Ishikawa (cell line): ENCODE measurements around the gene BIRC5.

Source experiments
- CEBPB ChIP-seq: IDR thresholded peaks from 2 replicates; pipeline ENCODE4 v1.6.1; 2012
- CREB1 ChIP-seq: IDR thresholded peaks from 2 replicates; pipeline ENCODE4 v1.6.1; 2012; ENCODE audit warnings: low read depth
- EGR1 ChIP-seq: IDR thresholded peaks from 2 replicates; pipeline ENCODE4 v1.6.1; 2012
- EP300 ChIP-seq: IDR thresholded peaks from 2 replicates; pipeline ENCODE4 v1.6.1; 2012; ENCODE audit warnings: borderline replicate concordance
- FOXM1 ChIP-seq: IDR thresholded peaks from 2 replicates; pipeline ENCODE4 v1.6.1; 2012; ENCODE audit warnings: low read depth, borderline replicate concordance
- NFIC ChIP-seq: IDR thresholded peaks from 2 replicates; pipeline ENCODE4 v1.6.1; 2012
- RAD21 ChIP-seq: IDR thresholded peaks from 2 replicates; pipeline ENCODE4 v1.6.1; 2012; ENCODE audit warnings: low read depth
- TAF1 ChIP-seq: IDR thresholded peaks from 2 replicates; pipeline ENCODE4 v1.6.1; 2012; ENCODE audit warnings: low read depth, mild to moderate bottlenecking
- TCF12 ChIP-seq: IDR thresholded peaks from 2 replicates; pipeline ENCODE4 v1.6.1; 2012; ENCODE audit warnings: low read depth
- TEAD4 ChIP-seq: IDR thresholded peaks from 2 replicates; pipeline ENCODE4 v1.6.1; 2012
- YY1 ChIP-seq: IDR thresholded peaks from 2 replicates; pipeline ENCODE4 v1.6.1; 2012; ENCODE audit warnings: low read depth
- ZBTB7A ChIP-seq: IDR thresholded peaks from 2 replicates; pipeline ENCODE4 v1.6.1; 2012; ENCODE audit warnings: low read depth
- TF ChIP-seq, protein P1 (sequence below): IDR thresholded peaks from 2 replicates; pipeline ENCODE4 v1.6.1; 2012; ENCODE audit warnings: low read depth, mild to moderate bottlenecking
- TF ChIP-seq, protein P2 (sequence below): IDR thresholded peaks from 2 replicates; pipeline ENCODE4 v1.6.1; 2012
- TF ChIP-seq, protein P3 (sequence below): IDR thresholded peaks from 2 replicates; pipeline ENCODE4 v1.6.1; 2012

Gene BIRC5

DNA sequence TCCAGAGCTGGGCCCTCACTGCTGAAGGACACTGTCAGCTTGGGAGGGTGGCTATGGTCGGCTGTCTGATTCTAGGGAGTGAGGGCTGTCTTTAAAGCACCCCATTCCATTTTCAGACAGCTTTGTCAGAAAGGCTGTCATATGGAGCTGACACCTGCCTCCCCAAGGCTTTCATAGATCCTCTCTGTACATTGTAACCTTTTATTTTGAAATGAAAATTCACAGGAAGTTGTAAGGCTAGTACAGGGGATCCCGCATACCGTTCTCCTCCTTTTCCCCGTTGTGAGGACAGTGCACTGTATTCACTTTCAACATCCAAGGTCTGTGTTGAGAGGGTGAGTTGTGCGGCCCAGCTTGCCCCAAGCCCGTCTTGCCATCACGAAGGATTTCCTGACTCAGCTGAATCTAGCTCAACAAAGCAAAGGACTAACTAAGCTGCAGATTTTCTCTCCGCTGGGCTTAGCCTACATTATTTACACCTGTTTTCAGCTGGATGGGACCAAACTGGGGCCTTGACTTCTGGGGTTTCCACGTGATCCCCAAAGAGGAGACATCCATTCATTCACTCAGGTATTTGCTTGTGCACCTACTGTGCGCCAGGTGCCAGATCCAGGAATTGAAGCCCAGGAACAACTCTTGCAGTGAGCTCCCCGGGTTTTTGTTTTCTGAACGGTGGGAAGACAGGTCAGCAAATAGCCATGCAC lies 12.2 kb downstream of the BIRC5 start:
- no peak for TF ChIP-seq TAF1
- TF ChIP-seq NFIC, result no peak
- TF ChIP-seq ZBTB7A, result no peak
- no peak for TF ChIP-seq EP300
- TF ChIP-seq FOXM1, result no peak
- TF ChIP-seq, protein P1, sequence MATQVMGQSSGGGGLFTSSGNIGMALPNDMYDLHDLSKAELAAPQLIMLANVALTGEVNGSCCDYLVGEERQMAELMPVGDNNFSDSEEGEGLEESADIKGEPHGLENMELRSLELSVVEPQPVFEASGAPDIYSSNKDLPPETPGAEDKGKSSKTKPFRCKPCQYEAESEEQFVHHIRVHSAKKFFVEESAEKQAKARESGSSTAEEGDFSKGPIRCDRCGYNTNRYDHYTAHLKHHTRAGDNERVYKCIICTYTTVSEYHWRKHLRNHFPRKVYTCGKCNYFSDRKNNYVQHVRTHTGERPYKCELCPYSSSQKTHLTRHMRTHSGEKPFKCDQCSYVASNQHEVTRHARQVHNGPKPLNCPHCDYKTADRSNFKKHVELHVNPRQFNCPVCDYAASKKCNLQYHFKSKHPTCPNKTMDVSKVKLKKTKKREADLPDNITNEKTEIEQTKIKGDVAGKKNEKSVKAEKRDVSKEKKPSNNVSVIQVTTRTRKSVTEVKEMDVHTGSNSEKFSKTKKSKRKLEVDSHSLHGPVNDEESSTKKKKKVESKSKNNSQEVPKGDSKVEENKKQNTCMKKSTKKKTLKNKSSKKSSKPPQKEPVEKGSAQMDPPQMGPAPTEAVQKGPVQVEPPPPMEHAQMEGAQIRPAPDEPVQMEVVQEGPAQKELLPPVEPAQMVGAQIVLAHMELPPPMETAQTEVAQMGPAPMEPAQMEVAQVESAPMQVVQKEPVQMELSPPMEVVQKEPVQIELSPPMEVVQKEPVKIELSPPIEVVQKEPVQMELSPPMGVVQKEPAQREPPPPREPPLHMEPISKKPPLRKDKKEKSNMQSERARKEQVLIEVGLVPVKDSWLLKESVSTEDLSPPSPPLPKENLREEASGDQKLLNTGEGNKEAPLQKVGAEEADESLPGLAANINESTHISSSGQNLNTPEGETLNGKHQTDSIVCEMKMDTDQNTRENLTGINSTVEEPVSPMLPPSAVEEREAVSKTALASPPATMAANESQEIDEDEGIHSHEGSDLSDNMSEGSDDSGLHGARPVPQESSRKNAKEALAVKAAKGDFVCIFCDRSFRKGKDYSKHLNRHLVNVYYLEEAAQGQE, result no peak
- TF ChIP-seq TEAD4, result no peak
- TF ChIP-seq, protein P2, sequence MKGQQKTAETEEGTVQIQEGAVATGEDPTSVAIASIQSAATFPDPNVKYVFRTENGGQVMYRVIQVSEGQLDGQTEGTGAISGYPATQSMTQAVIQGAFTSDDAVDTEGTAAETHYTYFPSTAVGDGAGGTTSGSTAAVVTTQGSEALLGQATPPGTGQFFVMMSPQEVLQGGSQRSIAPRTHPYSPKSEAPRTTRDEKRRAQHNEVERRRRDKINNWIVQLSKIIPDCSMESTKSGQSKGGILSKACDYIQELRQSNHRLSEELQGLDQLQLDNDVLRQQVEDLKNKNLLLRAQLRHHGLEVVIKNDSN, result no peak
- no peak for TF ChIP-seq CREB1
- no peak for TF ChIP-seq RAD21
- TF ChIP-seq EGR1, result no peak
- TF ChIP-seq TCF12, result no peak
- TF ChIP-seq YY1, result no peak

DNA sequence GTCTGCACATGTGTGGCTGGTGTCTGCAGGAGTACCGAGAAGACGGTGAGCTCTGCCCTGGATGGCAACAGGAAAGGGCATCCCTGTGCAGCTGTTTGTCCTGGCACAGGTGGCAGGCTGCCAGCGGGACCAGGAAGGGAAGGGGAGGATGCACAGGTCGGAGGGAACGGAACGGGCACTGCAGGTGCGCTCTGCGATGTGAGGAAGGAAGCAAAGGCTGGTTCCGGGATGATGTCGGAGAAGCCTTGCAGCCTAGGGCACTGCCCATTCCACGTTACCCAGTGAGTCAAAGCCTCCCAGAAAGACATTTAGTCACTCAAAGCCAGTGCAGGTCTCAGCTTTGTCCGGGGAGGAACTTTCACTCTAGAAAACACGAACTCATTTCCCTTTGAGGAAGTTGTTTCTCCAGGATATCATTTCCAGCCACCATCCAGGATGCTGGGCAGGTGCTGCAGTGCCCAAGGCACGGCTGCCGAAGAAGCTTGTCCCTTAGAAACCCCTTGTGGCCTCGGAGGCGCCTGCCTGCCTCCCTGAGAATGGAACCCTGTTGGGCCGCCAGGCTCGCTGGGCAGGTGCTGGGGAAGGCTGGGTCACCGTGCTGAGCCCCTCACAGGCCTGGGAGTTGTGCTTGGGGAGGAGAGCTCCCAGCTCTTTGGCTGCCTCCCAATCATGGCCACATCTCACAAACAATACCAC lies 12.9 kb downstream of the BIRC5 start:
- TF ChIP-seq, protein P3, sequence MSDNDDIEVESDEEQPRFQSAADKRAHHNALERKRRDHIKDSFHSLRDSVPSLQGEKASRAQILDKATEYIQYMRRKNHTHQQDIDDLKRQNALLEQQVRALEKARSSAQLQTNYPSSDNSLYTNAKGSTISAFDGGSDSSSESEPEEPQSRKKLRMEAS, result no peak
- no peak for TF ChIP-seq TEAD4
- TF ChIP-seq CEBPB, result no peak
- no peak for TF ChIP-seq EGR1
- no peak for TF ChIP-seq CREB1
- TF ChIP-seq FOXM1, result no peak

DNA sequence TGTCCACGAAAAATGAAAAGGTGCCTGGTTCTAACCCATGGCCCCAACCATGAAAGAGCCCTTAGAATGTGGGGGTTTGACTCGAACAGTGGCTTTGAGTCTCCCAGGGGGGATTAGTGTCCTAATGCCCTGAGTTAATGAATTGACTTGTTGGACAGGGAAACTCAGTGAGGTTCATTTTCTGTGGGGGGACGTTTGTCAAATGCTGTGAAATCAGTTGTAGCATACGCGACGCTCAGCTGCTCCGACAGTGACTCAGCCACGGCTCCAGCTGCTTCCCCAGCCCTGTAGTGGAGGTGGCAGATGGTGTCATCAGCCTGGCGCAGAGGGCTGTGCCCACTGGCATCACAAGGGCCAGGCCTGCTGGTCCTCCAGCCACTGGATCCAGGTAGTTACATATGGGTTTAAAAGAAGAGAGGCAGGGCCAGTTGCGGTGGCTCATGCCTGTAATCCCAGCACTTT lies 13.4 kb downstream of the BIRC5 start:
- TF ChIP-seq TAF1 (no peak), EGR1 (no peak), EP300 (no peak), TCF12 (no peak), CEBPB (no peak), ZBTB7A (no peak)

DNA sequence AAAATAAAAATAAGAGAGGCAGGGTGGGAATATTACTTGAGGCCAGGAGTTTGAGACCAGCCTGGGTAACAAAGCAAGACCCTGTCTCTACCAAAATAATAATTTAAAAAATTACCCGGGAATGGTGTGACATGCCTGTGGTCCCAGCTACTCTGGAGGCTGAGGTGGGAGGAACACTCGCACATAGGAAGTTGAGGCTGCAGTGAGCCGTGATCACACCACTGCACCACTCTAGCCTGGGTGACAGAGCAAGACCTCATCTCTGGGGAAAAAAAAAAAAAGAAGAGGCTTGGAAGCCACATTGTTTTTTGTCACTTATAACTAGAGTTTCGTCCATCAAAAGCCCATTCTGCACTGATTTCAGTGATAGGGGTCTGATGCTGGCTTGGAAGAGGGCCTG lies 14.1 kb downstream of the BIRC5 start:
- TF ChIP-seq, protein P1, result no peak
- TF ChIP-seq TAF1, result no peak
- TF ChIP-seq, protein P2, result no peak
- no peak for TF ChIP-seq TEAD4
- TF ChIP-seq CEBPB, result no peak
- TF ChIP-seq TCF12, result no peak
- TF ChIP-seq, protein P3, result no peak
- no peak for TF ChIP-seq RAD21
- TF ChIP-seq NFIC, result no peak
- no peak for TF ChIP-seq EP300
- no peak for TF ChIP-seq EGR1
- no peak for TF ChIP-seq CREB1

DNA sequence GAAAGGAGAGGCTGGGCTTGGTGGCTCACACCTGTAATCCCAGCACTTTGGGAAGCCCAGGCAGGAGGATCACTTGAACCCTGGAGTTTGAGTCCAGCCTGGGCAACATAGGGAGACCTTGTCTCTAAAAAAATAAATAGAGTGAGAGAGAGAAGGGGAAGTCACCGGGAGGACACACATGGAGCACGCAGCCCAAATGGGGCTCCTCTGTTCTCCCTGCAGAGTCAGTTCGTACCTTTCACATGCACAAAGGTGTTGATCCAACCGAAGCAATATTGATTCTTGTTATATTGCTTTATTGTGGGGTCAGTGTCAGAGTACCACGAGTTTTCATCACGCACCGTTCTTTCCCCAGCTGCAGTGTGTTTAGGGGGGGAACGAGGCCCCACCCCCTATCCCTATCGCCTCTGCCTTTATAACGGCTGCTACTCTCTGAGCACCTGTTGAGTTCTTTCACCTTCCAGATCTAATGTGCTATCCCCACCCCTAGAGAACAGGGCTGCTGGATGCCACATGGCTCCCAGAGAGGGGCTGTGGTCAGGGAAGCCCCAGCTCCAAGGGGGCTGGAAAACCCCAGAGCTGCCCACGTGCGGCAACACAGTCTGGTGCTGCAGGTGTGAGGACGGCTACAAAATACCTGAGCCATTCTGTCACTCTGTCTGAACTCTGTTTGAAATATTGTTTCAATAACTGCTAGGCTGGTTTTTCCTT lies 16.4 kb downstream of the BIRC5 start:
- no peak for TF ChIP-seq NFIC
- TF ChIP-seq, protein P3, result peak; percentile 56
